H54 (cell line): Measurements from ENCODE around the gene ISCA2.

Experiments used
- DNase-seq: peaks from one replicate; pipeline ENCODE4 v3.0.0; 2011; ENCODE audit warnings: low spot score, mixed read lengths; ENCODE audit not compliant: insufficient read length
- FAIRE-seq: peaks from 3 replicates; lab custom pipeline; 2011; peaks lifted over from hg19 to GRCh38; lab: Jason Lieb, UNC
- POLR2A ChIP-seq: IDR thresholded peaks from 2 replicates; pipeline ENCODE4 v1.6.1; 2011; ENCODE audit warnings: low read depth, mild to moderate bottlenecking, low read length

Gene ISCA2

GRCh38 chr14:74472601-74473000 lies 21.0 kb upstream of the ISCA2 start:
- FAIRE-seq (no peak), DNase-seq (no peak)
- TF ChIP-seq POLR2A, result no peak

GRCh38 chr14:74474376-74474775 lies 19.2 kb upstream of the ISCA2 start:
- TF ChIP-seq POLR2A, result no peak
- no peak for FAIRE-seq
- no peak for DNase-seq

GRCh38 chr14:74475678-74476077 lies 17.9 kb upstream of the ISCA2 start:
- FAIRE-seq (peak; percentile 84), DNase-seq (no peak)
- TF ChIP-seq POLR2A, result no peak

- no peak for DNase-seq
- FAIRE-seq, result no peak
- TF ChIP-seq POLR2A, result no peak
Measured at GRCh38 chr14:74476107-74476506, 17.5 kb upstream of the ISCA2 start.

GRCh38 chr14:74476607-74477006 lies 17.0 kb upstream of the ISCA2 start:
- no peak for FAIRE-seq
- no peak for TF ChIP-seq POLR2A
- no peak for DNase-seq

- DNase-seq (no peak), FAIRE-seq (no peak)
- TF ChIP-seq POLR2A, result no peak
Measured at GRCh38 chr14:74478996-74479635, 14.4 kb upstream of the ISCA2 start.

GRCh38 chr14:74480046-74480445 lies 13.5 kb upstream of the ISCA2 start:
- DNase-seq (no peak), FAIRE-seq (no peak)
- no peak for TF ChIP-seq POLR2A

GRCh38 chr14:74482571-74482970 lies 11.0 kb upstream of the ISCA2 start:
- FAIRE-seq, result no peak
- no peak for TF ChIP-seq POLR2A
- no peak for DNase-seq

GRCh38 chr14:74483321-74483720 lies 10.2 kb upstream of the ISCA2 start:
- no peak for TF ChIP-seq POLR2A
- DNase-seq, result no peak
- FAIRE-seq, result no peak

GRCh38 chr14:74486164-74486563 lies 7.4 kb upstream of the ISCA2 start:
- DNase-seq, result no peak
- FAIRE-seq, result no peak
- TF ChIP-seq POLR2A, result no peak

- peak; percentile 87 for FAIRE-seq
- TF ChIP-seq POLR2A, result no peak
Measured at GRCh38 chr14:74488786-74489397, 4.7 kb upstream of the ISCA2 start.

GRCh38 chr14:74490486-74490885 lies 3.1 kb upstream of the ISCA2 start:
- no peak for DNase-seq
- FAIRE-seq, result no peak
- no peak for TF ChIP-seq POLR2A

More at GRCh38 chr14:74488786-74489397, 4.7 kb upstream of the ISCA2 start:
- peak; percentile 39 for DNase-seq

- peak; percentile 83 for FAIRE-seq
- no peak for DNase-seq
- no peak for TF ChIP-seq POLR2A
Measured at GRCh38 chr14:74491956-74492775, 1.4 kb upstream of the ISCA2 start.

- DNase-seq (no peak), FAIRE-seq (no peak)
- peak; percentile 39; the same call in 1 of the 2 replicates for TF ChIP-seq POLR2A
Measured at GRCh38 chr14:74492776-74493342, 706 bp upstream of the ISCA2 start, which contains the start of gene NPC2. Gene NPC2, minus strand, starts transcription at chr14:74493305. Its CDS starts 31 bp downstream, at chr14:74493274.
